SK-MEL-5 (cell line): Measurements from ENCODE around the gene PAIP2. TPM values are rescaled to one million over a fixed set of nuclear protein-coding genes. Genes with fewer than 3 reads are reported as not detected.

Source experiments
- DNase-seq: peaks from one replicate; pipeline ENCODE4 v3.0.0-alpha.2; 2016; ENCODE audit warnings: low read depth, low spot score
- in situ Hi-C: cut with HindIII; loops from 2 replicates; pipeline ENCODE4 v1.10.0; 2016; ENCODE audit warnings: low sequenced_read_pairs, high pct_unique_total_duplicates, low pct_unique_long_range_greater_than_20kb
- total RNA-seq: library from RNA; depleted of rRNA; stranded (reverse); fragments of >200 nt; shearing (Covaris generic); gene quantifications from 2 replicates; pipeline ENCODE4 v1.2.3, GENCODE V29; 2014

Gene PAIP2
- total RNA-seq, 1 experiment from 2014 or later, result 84.1 TPM

DNA sequence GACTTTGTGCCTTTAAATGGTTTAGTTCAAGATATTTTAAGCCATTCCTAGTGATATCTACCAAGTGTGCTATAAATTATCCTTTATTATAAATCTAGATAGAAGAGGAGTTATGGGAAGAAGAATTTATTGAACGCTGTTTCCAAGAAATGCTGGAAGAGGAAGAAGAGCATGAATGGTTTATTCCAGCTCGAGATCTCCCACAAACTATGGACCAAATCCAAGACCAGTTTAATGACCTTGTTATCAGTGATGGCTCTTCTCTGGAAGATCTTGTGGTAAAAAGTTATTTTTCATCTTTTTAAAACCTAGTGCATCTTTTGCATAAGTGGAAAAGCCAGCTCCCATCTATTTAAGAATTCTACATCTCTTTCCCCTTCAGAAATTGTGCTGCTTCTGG lies 22.8 kb downstream of the PAIP2 start:
- in situ Hi-C loops, result no loop called here

DNA sequence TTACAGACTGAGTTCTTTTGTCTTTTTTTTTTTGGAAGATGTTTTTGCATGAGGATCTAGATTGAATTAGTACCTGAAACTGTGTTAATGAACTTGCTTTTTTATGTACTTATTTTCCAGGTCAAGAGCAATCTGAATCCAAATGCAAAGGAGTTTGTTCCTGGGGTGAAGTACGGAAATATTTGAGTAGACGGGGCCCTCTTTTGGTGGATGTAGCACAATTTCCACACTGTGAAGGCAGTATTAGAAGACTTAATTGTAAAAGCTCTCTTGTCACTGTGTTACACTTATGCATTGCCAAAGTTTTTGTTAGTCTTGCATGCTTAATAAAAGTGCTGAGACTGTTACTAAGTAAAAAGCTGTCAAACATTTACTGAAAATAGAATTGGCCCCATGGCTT lies 27.0 kb downstream of the PAIP2 start:
- DNase-seq, result peak; percentile 30
- in situ Hi-C loops, result no loop called here

More for the DNA sequence above, 22.8 kb downstream of the PAIP2 start:
- no peak for DNase-seq

DNA sequence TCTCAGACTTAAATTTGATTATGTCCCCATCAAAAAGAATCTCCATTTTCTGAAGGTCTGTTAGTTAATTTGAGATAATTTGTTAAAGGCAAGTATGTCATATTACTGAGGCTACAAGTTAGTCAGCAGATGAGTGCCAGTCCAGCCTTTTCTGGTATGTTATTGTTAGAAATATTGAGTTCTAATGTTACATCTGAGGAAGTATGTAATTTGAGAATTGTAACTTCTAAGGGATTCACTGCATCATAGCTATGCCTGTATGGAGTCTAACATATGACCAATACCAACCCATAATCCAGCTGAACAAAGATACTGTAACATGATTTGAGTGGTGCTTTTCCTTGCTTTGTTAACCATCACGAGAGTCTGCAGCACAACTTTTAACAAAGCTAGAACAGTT lies 27.5 kb downstream of the PAIP2 start:
- in situ Hi-C loops, result no loop called here
- no peak for DNase-seq

DNA sequence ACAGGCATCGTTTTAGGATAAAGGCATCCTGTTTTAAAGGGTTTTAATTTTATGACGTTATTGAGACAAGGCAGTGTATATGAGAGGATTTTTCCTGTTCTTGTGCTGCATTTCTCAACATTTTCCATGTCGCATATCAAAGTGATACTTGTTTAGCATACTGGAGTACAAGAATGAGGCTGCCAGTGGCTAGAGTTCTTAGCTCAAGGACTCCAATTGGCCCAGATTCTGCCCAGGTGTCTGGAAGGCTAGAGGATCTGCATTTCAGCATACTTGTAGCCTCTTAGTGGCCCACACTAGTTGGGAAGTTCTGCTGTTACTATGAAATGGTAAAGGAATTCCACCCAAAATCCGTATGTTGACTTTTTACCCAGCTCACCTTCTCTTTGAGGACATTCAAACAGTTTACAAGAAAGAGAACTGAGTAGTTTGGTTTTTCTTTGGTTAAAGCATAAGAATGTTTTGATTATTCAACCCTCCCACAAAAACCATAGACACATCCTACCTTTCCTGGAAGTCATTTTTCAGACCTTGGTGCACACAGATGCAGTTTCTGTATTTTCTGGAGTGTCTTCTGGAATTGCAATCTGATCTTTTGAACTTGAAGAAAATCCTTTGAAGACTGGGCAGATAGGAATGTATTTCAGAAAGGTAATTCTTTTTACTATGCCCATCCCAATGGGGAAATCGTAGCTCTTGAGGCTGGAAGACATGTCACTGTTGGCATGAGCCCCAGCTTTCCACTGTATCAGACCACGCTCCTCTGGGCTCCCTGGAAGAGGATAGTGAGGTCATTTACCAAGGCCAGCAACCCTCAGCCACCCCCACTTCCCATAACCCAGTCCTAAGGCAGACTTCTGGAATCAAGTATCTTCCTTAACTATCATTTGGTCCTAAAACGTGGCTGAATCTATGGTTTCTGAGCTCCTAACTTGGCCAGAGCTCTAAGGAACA lies 30.1 kb downstream of the PAIP2 start:
- in situ Hi-C loops, result no loop called here
- no peak for DNase-seq

DNA sequence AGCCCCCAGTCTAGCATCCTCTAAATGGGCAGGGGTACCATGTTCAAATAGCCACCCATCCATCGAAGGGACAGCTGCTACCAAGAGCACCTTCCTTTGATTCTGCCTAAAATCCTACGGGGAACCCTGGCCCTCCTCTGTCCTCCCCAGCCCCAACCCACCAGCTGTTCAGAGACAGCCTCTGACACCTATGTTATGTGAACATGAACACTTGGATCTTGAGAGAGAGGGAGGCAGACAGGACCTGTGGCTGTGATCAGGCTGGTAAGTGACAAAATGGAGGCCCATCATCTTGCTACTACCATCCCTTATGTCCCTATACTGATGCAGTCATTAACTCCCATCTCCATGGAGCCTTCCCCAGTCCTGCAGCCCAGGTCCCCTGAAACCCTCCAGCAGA lies 33.3 kb downstream of the PAIP2 start:
- no peak for DNase-seq
- in situ Hi-C loops, result no loop called here

DNA sequence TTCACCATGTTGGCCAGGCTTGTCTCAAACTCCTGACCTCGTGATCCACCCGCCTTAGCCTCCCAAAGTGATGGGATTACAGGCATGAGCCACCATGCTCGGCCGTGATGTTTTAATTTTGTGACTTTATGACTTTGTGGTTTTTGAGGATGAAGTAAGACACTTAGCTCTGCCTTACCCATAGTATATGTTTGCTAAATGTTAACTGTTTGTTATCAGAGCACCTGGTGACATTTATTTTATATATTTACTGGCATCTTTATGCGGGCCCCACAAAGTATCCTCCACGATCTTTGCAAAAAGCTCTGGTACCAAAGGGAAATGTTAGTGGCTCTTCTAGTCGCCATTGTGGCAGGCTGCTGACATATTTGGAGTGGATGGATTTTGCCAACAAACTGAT lies 34.7 kb downstream of the PAIP2 start:
- in situ Hi-C loops, result no loop called here
- DNase-seq, result no peak

DNA sequence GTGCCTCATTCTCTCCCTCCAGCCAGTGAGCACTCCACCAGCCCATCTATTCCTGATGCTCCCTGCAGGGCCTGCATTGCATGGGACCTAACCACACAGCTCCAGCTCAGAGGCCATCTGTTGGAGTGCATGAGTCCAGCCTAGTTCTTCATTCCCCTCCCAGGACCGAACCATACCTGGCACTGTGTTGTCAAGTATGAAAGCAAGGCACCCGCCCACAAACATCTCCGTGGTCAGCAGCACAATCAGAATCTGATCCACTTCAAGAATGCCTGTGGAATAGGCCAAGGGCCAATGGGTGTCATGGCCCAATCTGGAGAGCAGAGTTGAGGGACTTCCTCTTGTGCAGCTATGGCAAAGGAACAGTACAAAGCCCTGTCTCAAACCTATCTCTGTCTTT lies 35.6 kb downstream of the PAIP2 start:
- no peak for DNase-seq
- in situ Hi-C loops, result no loop called here

DNA sequence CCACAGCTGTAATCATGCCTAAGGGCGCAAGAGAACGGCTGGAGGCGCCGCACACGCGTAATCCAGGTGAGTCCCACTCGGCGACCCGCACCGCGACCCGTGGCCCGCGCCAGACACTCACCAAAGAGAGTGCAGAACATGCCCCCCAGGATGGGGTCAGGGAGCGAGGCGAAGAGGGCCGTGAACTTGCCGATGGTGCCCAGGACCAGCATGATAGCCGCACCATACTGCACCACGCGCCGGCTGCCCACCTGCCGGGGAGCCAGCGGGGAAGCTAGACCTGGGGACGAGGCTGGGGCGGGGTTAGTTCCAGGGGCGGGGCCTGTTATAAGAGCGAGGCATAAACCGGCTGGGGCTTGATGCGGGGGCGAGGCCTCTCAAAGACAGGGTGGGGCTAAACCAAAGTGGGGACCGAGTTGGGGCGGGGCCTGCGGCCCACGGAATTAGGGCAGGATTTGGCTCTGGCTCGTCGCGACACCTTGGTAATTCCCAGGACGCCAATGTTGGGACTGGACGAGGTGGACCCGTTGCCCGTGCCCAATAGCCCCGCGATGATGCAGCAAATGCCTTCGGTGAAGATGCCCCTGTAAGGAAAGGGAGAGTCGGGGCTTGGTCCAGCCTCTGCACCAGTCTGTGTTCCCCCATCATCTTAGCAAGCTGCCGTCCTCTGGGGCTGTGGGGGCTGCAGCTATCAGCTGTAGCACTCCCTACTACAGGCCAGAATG lies 36.6 kb downstream of the PAIP2 start:
- in situ Hi-C loops, result no loop called here
- no peak for DNase-seq

DNA sequence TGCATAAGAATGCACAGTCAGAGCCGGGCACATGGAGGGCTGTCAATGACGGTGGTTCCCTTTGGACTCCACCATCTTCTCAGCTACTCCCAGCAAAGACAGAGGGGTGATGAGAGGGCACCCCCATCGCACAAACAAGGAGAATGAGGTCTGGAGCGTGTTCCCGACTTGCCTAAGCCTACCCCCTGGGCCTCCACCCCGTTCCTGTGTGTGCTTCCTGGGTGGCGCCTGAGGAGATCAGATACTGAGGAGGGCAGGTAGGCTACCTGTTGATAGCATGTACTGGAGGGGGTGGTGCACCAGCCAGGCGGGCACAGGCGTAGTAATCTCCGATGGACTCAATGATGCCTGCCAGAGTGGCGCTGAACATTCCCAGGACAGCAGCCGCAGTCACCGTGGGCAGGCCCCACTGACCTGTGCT lies 37.3 kb downstream of the PAIP2 start:
- no peak for DNase-seq

DNA sequence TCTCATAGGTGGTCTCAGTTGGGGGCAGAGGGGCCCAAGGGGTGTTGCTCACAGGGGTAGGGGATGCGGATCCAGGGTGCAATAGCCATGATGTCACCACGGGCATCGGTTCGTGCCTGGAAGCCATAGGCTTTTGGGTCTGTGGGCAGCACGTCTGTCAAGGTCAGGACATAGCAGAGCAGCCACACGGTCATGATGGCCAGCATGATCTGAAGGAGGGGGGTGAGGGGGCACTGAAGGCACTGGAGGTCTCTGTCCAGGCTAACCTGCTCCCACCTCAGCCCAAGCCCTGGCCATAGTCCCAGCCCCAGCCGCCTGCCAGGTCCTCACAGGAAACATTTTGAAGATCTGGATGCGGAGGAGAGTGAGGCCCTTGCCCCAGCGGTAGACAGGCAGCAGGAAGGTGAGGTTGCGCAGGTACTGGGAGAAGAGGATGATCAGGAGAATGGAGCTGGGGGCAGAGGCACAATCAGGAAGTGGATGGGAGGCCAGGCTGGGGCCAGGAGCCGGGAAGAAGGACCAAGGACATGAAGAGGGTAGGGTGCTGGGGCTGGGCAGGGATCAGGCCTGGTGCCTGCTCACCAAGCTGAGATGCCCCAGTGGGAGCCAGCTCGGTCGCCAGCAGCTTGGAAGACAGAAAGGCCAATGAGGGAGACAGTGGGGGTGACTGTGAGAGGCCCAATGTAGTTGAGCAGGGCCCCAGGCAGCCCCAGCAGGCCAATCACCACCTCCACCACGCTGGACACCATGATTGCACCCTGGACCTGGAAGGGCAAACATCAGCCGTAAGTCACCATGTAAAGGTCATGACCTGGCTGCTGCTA lies 38.2 kb downstream of the PAIP2 start:
- DNase-seq, result no peak
- in situ Hi-C loops, result no loop called here

More for the DNA sequence above, 37.3 kb downstream of the PAIP2 start:
- in situ Hi-C loops, result no loop called here

DNA sequence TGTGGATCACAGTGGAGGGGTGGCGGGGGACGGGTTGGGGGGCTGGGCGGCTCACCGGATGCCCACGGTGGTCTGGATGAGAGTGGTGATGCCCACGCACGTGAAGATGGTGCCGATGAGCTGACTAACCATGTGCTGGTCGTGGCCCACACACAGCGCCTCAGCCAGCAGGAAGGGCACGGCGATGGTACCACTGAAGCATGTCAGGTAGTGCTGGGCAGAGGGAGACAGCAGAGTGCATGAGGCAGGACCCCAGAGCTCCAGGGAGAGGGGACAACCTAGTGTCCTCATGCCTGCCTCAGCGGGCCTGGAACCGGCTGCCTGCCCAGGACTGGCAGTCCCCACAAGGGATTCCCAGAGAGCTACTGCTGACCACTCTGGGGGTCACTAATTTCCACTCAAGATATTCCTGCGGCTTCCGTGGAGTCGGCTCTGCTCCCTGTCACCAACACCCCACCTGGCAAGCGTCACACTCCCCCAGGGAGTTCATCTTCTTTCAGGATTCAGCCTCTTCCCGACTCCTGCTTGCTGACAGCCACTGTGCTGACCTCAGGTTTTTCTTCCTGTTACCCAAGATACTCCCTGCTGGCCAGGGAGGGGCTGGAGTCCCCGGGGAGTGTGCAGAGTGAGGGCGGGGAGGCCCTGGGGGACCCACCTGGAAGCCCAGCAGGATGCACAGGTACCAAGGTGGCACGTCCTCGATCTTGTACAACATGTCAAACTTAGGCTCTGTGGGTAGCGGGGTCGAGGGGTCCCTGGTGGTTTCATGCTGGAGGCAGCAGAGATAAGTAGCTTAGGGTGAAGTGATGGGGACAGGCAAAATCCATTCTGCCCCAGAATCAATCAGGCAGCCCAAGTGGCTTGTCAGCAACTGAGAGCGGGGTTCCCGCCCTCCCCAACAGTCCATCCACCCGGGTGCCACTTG lies 40.4 kb downstream of the PAIP2 start:
- in situ Hi-C loops, result no loop called here
- no peak for DNase-seq

DNA sequence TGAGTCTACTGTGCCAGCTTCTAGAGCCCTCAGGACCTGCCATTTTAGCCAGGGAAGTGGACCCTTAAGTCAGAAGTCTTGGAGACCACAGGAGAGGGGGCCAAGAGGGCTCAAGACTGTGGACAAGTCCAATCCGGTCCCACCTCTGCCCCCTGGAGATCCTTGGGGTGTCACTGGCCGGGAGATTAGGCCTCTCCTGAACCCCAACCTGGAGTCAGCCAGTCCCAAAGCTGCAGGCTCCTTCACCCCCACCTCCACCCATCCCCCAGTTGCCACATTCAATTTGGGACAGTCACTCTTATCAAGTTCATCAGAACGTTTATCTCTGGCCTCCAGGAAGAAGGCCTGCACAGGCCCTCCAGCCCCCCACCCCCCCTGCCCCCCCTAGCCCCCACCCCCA lies 41.2 kb downstream of the PAIP2 start:
- no peak for DNase-seq
- in situ Hi-C loops, result no loop called here

DNA sequence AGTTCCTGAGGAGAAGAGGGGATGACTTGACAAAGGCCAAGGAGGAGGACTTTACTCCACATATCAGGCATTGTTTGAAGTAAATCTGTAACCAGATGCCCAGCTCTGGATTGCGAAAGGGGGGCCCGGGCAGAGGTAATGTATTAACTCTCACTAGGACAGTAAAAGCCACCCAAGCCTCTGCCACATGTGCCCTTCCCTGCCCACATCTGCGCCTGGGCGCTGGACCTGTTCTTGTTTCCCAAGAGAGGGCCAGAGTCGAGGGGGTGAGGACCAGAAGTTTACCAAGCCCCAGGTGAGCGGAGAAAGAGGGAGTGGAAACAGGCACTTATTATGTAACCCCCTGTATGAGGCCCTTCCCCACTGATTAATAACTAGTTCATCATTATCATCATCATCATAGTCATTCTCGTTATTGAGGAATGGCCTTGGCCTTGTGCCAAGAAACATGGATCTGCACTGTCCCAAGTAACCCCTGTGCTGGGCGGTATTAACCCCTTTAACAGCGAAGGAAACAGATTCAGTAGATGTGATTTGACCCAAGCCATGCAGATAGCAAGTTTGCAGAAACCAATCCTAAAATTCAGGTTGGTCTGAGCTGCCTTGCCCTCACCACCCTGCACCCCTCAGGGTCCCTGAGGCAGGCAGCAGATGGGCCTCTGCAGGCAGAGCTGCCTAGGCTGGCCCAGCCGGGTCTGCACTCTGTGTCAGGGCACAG lies 41.8 kb downstream of the PAIP2 start, which contains the start of gene SLC23A1:
Gene SLC23A1, minus strand, starts transcription at position 23 of the 718 bp plus-strand sequence. CDS start 44 bp downstream, outside the sequence.
- DNase-seq, result no peak
- in situ Hi-C loops, result no loop called here

DNA sequence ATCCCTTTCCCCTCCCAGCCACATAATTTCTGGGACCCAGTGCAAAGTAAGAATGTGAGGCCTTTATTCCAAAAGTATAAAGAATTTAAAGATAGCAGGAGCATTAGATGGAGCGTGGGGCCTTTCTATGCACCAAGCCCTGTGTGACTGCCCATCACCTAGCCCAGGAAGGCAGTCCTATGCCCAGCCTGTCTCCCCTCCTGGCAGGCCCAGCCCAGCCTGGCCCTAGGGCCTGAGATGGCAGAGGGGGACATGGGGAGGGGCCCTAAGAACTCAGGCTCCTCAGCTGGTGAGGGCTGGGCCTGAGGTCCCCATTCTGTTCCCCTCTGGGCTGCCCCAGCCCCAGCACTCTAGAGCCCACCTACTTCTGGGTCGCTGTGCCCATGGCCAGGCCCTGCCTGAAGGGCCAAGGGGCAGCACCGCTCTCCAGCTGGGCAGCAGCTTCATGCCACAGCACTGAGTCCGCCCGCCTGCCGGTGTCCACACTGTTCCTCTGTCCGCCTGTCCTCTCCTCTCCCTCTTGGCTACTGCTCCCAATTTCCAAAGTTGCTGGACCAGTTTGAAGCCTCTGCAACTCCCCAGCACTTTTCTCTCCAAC lies 42.4 kb downstream of the PAIP2 start:
- in situ Hi-C loops, result no loop called here
- no peak for DNase-seq

DNA sequence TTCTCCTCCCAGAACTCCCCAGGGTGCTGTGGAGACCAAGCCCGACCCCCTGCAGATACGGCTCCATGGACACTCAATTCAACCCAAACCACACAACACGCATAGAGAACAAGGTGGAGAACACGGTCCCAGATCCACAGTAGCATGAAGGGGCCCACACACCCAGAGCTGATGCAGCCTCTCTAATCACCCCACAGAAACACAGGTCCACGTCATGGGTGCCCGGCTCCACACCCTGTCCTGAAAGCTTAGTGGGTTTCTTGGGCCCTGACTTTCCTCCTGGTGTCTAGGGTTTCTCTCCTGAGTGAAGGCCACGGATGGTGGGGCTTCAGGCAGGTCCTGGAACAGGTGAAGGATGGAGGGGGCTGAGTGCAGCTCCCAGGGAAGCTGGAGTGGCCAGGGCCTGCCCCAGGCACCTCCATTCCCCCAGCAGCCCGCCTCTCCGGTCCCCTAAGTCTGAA lies 43.0 kb downstream of the PAIP2 start:
- no peak for DNase-seq
- in situ Hi-C loops, result no loop called here
